ENCODE results near the gene FBXO24. TPM values are rescaled to one million over a fixed set of nuclear protein-coding genes. Genes with fewer than 3 reads are reported as not detected.

Gene FBXO24
- total RNA-seq, 4 donors from 2014 or later = 0.34 to 0.44 TPM; not detected in 2

GRCh38 chr7:100584683-100585510, 1.2 kb upstream of the FBXO24 start:
- TF ChIP-seq CTCF (IDR thresholded peaks at IDR 0.05; ENCODE audit: low read depth) = no peak

- TF ChIP-seq CTCF (IDR thresholded peaks at IDR 0.05; ENCODE audit: low read depth) = no peak
Measured at GRCh38 chr7:100585511-100586265, 440 bp upstream of the FBXO24 start, which contains the start of gene LRCH4. LRCH4 (minus strand) TSS chr7:100586129; CDS start chr7:100586100, 29 bp downstream.

- TF ChIP-seq CTCF (IDR thresholded peaks at IDR 0.05; ENCODE audit: low read depth) = no peak
Measured at GRCh38 chr7:100588438-100588837, 2.3 kb downstream of the FBXO24 start.

- no peak for TF ChIP-seq CTCF (IDR thresholded peaks at IDR 0.05; ENCODE audit: low read depth)
Measured at GRCh38 chr7:100589341-100589947, 3.3 kb downstream of the FBXO24 start.

GRCh38 chr7:100590077-100590737, 4.1 kb downstream of the FBXO24 start:
- TF ChIP-seq CTCF (IDR thresholded peaks at IDR 0.05; ENCODE audit: low read depth) = no peak

GRCh38 chr7:100591596-100591995, 5.5 kb downstream of the FBXO24 start:
- no peak for TF ChIP-seq CTCF (IDR thresholded peaks at IDR 0.05; ENCODE audit: low read depth)

Measured in subcutaneous adipose tissue (tissue), 4 donors.